Hepatocyte (in vitro differentiated cells): Measurements from ENCODE around the gene RTL9. TPM values are rescaled to one million over a fixed set of nuclear protein-coding genes. Genes with fewer than 3 reads are reported as not detected.

ENCODE experiments used
- DNase-seq: peaks from one replicate; pipeline ENCODE4 v3.0.0-alpha.2; 2016; ENCODE audit warnings: low spot score
- H2AFZ ChIP-seq: fragments of 200-600 bp; sonication (generic); 2 replicates; pipeline ENCODE4 v1.6.0; 2016; ENCODE audit warnings: antibody characterized with exemption, mild to moderate bottlenecking
- H3K27ac ChIP-seq: fragments of 200-600 bp; sonication (generic); 2 replicates; pipeline ENCODE4 v1.5.1; 2016; ENCODE audit warnings: mild to moderate bottlenecking
- H3K27me3 ChIP-seq: fragments of 200-600 bp; sonication (generic); 2 replicates; pipeline ENCODE4 v1.6.1; 2016
- H3K36me3 ChIP-seq: fragments of 200-600 bp; sonication (generic); replicated peaks from 2 replicates; pipeline ENCODE4 v1.5.1; 2016; ENCODE audit warnings: low read depth; ENCODE audit not compliant: insufficient read depth
- H3K4me1 ChIP-seq: fragments of 200-600 bp; sonication (generic); 2 replicates; pipeline ENCODE4 v1.5.1; 2016; ENCODE audit warnings: mild to moderate bottlenecking, moderate library complexity; ENCODE audit not compliant: insufficient read depth
- H3K4me2 ChIP-seq: fragments of 200-600 bp; sonication (generic); 2 replicates; pipeline ENCODE4 v1.6.0; 2016
- H3K4me3 ChIP-seq: fragments of 200-600 bp; sonication (generic); 2 replicates; pipeline ENCODE4 v1.5.1; 2016; ENCODE audit warnings: mild to moderate bottlenecking
- H3K79me2 ChIP-seq: fragments of 200-600 bp; sonication (generic); 2 replicates; pipeline ENCODE4 v1.6.0; 2017; ENCODE audit warnings: mild to moderate bottlenecking
- H3K9me2 ChIP-seq: fragments of 200-600 bp; sonication (generic); replicated peaks from 2 replicates; pipeline ENCODE4 v1.6.0; 2017; ENCODE audit warnings: mild to moderate bottlenecking; ENCODE audit not compliant: insufficient read depth
- H3K9me3 ChIP-seq: fragments of 200-600 bp; sonication (generic); 2 replicates; pipeline ENCODE4 v1.5.1; 2016; ENCODE audit warnings: low read depth, mild to moderate bottlenecking
- H4K20me1 ChIP-seq: fragments of 200-600 bp; sonication (generic); 2 replicates; pipeline ENCODE4 v1.6.0; 2016; ENCODE audit warnings: mild to moderate bottlenecking; ENCODE audit not compliant: insufficient read depth, poor library complexity, severe bottlenecking
- EZH2 ChIP-seq: fragments of 200-600 bp; sonication (generic); IDR thresholded peaks from 2 replicates; pipeline ENCODE4 v1.6.1; 2016; ENCODE audit warnings: antibody characterized with exemption, mild to moderate bottlenecking, borderline replicate concordance
- EZH2phosphoT487 ChIP-seq: fragments of 200-600 bp; sonication (generic); IDR thresholded peaks from one replicate; pipeline ENCODE4 v1.6.1; 2018; ENCODE audit warnings: antibody characterized with exemption, mild to moderate bottlenecking, low read depth, moderate library complexity; ENCODE audit not compliant: unreplicated experiment, severe bottlenecking
- WGBS: methylation state at CpG from one replicate; pipeline ENCODE4 v1.1.6; 2016; ENCODE audit warnings: low lambda C conversion rate; ENCODE audit errors: missing lambda C conversion rate; 5-methylcytosine and 5-hydroxymethylcytosine counted together
- polyA plus RNA-seq: library from polyadenylated mRNA; unstranded; fragments of >200 nt; fragmentation: Nextera tagmentation; extraction: Ambion mirVana; gene quantifications from 2 replicates; pipeline ENCODE4 v1.2.1, GENCODE V29; 2016
- total RNA-seq: library from RNA; depleted of rRNA; stranded (reverse); fragments of >200 nt; gene quantifications from 2 replicates; pipeline ENCODE4 v1.2.3, GENCODE V29; 2014
- TF ChIP-seq, protein P1 (sequence below): fragments of 200-600 bp; sonication (generic); IDR thresholded peaks from 2 replicates; pipeline ENCODE4 v1.5.1; 2016; ENCODE audit warnings: antibody characterized with exemption, mild to moderate bottlenecking; ENCODE audit not compliant: poor library complexity

Gene RTL9
- total and polyA plus RNA-seq, 2 experiments from 2014 or later: 0.65 to 2.9 TPM

DNA sequence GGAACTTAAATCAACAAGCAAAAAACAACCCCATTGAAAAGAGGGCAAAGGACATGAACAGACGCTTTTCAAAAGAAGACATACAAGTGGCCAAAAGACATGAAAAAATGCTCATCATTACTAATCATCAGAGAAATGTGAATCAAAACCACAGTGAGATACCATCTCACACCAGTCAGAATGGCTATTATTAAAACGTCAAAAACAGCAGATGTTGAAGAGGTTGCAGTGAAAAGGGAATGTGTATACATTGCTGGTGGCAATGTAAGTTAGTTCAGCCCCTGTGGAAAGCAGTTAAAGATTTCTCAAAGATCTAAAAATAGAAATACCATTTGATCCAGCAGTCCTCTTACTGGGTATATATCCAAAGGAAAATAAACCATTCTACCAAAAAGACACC is 22.6 kb downstream of the RTL9 start:
- WGBS: 50% methylated on average over 2 of the region's 2 CpGs
- H3K4me2 ChIP-seq: no peak overlapping the region

DNA sequence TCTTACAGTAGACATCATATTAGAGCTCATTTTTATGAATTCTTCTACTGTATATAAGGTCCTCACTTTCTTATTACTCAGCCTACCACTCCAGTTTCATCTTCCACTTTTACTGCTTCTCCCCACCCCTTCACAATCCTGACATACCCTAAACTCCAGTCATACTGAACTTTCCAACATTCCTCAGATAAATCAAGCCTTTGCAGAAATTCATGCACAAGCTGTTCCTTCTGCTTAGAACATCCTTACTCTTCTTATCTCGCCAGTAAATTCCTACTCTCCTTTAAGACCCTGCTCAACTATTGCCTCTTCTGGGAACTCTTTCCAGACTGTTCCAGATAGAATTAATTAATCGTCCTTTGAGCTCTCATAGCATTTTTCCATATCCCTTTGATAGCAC is 24.8 kb downstream of the RTL9 start:
- peaks cover 2% of the 10 kb centered on the region for H3K4me1 ChIP-seq

More for the DNA sequence above, 22.6 kb downstream of the RTL9 start:
- no peaks in the 10 kb centered on the region for H3K27me3 ChIP-seq
- H3K9me2 ChIP-seq: no peaks in the 10 kb centered on the region
- H3K4me3 ChIP-seq: no peak overlapping the region
- DNase-seq: no peak
- H3K36me3 ChIP-seq: no peaks in the 10 kb centered on the region
- no peak overlapping the region for H3K27ac ChIP-seq
- no peaks in the 10 kb centered on the region for H3K9me3 ChIP-seq
- no peak overlapping the region for H2AFZ ChIP-seq
- H3K4me1 ChIP-seq: peaks cover 2% of the 10 kb centered on the region
- no peaks in the 10 kb centered on the region for H4K20me1 ChIP-seq
- TF ChIP-seq EZH2phosphoT487: no peak
- no peak for TF ChIP-seq EZH2
- H3K79me2 ChIP-seq: no peaks in the 10 kb centered on the region

DNA sequence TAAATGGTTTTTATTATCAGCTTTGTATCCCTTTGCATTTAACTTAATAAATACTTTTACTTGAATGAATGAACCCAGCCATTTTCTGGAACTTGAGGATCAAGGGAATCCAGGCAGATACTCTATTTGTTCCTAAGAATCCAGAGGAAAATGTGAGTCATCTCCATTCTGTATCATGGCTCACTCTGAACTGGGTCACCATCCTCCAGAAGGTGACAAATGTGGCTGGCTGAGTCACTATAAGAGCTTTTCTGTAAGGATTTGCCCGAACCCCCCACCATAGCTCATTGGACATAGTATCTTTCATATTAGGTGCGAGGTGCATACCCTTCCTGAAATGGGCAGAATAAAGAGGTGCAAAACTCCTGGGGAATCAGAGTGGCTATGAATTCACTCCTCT is 25.8 kb downstream of the RTL9 start:
- Histone ChIP-seq H3K27ac (peak overlapping the region; percentile 51), H3K36me3 (no peaks in the 10 kb centered on the region), H3K4me1 (peaks cover 2% of the 10 kb centered on the region), H3K27me3 (no peaks in the 10 kb centered on the region), H3K4me2 (no peak overlapping the region), H2AFZ (no peak overlapping the region), H4K20me1 (no peaks in the 10 kb centered on the region), H3K9me3 (no peaks in the 10 kb centered on the region), H3K79me2 (no peaks in the 10 kb centered on the region), H3K9me2 (no peaks in the 10 kb centered on the region), H3K4me3 (no peak overlapping the region)
- DNase-seq: no peak
- TF ChIP-seq EZH2phosphoT487: no peak
- no peak for TF ChIP-seq EZH2
- TF ChIP-seq, protein P1, sequence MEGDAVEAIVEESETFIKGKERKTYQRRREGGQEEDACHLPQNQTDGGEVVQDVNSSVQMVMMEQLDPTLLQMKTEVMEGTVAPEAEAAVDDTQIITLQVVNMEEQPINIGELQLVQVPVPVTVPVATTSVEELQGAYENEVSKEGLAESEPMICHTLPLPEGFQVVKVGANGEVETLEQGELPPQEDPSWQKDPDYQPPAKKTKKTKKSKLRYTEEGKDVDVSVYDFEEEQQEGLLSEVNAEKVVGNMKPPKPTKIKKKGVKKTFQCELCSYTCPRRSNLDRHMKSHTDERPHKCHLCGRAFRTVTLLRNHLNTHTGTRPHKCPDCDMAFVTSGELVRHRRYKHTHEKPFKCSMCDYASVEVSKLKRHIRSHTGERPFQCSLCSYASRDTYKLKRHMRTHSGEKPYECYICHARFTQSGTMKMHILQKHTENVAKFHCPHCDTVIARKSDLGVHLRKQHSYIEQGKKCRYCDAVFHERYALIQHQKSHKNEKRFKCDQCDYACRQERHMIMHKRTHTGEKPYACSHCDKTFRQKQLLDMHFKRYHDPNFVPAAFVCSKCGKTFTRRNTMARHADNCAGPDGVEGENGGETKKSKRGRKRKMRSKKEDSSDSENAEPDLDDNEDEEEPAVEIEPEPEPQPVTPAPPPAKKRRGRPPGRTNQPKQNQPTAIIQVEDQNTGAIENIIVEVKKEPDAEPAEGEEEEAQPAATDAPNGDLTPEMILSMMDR: no peak
- 67% methylated on average over 2 of the region's 2 CpGs for WGBS

More for the DNA sequence above, 24.8 kb downstream of the RTL9 start:
- Histone ChIP-seq H3K9me3 (no peaks in the 10 kb centered on the region), H3K79me2 (no peaks in the 10 kb centered on the region), H3K36me3 (no peaks in the 10 kb centered on the region), H2AFZ (no peak overlapping the region), H3K9me2 (no peaks in the 10 kb centered on the region), H3K4me3 (no peak overlapping the region), H3K27ac (peak overlapping the region; percentile 64), H4K20me1 (no peaks in the 10 kb centered on the region), H3K4me2 (no peak overlapping the region), H3K27me3 (no peaks in the 10 kb centered on the region)
- TF ChIP-seq EZH2 (no peak), EZH2phosphoT487 (no peak)
- TF ChIP-seq, protein P1: no peak
- WGBS: 44% methylated on average over 2 of the region's 2 CpGs
- peak; percentile 30 for DNase-seq

DNA sequence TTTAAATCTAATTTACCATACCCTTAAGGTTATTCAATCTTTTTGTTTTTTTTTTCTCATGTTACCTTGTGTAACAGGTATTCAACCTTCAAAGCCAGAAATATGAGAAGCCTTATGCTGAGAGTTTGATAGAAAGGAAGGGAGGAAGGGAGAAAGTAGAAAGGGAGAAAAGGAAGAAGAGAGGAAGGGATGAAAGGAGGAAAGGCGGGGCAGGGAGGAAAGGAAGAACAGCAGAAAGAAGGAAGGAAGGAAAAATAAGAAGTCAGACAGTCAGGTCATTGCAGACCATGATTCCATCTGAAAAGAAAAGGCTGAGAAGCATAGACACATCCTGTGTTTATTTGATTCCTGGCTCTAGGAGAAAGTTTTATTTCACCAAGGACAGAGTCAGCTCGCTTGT is 30.9 kb downstream of the RTL9 start:
- no peaks in the 10 kb centered on the region for H3K79me2 ChIP-seq
- H3K27me3 ChIP-seq: no peaks in the 10 kb centered on the region
- H4K20me1 ChIP-seq: no peaks in the 10 kb centered on the region
- WGBS: 48% methylated on average over 2 of the region's 2 CpGs
- TF ChIP-seq EZH2 (no peak), EZH2phosphoT487 (no peak)
- TF ChIP-seq, protein P1: no peak
- no peak overlapping the region for H3K27ac ChIP-seq
- H3K4me3 ChIP-seq: no peak overlapping the region
- H3K36me3 ChIP-seq: no peaks in the 10 kb centered on the region
- H3K4me1 ChIP-seq: no peaks in the 10 kb centered on the region
- no peak for DNase-seq
- no peak overlapping the region for H3K4me2 ChIP-seq
- H2AFZ ChIP-seq: no peak overlapping the region
- no peaks in the 10 kb centered on the region for H3K9me2 ChIP-seq
- H3K9me3 ChIP-seq: no peaks in the 10 kb centered on the region
